ENCODE measurements around the gene PCDHGA11.
"Not testable (repeated sequence)": the region's sequence is repeated elsewhere in the genome, so short reads cannot be mapped to it uniquely, and the experiment has no call there.

DNA sequence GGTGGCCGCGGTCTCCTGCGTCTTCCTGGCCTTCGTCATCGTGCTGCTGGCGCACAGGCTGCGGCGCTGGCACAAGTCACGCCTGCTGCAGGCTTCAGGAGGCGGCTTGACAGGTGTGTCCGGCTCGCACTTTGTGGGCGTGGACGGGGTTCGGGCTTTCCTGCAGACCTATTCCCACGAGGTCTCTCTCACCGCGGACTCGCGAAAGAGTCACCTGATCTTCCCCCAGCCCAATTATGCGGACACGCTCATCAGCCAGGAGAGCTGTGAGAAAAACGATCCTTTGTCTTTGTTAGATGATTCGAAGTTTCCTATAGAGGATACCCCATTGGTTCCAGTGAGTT, 5.6 kb upstream of the PCDHGA11 start:
- not testable (repeated sequence) for TF ChIP-seq CTCF (conservative IDR thresholded peaks at IDR 0.05; ENCODE audit: low read depth, low read length); EZH2phosphoT487 (IDR thresholded peaks at IDR 0.05; ENCODE audit: borderline replicate concordance, low read length)

Data from PC-3 (cell line).